Motor neuron (in vitro differentiated cells): ENCODE results near the gene FLYWCH1. TPM values are rescaled to one million over a fixed set of nuclear protein-coding genes. Genes with fewer than 3 reads are reported as not detected.
"Not testable (repeated sequence)": the region's sequence is repeated elsewhere in the genome, so short reads cannot be mapped to it uniquely, and the experiment has no call there.

ENCODE experiments used
- ATAC-seq, 8 experiments: fragments of 200-7000 bp; cut with Tn5 transposase; replicated peaks in 6 of 8; 2 replicates each; pipeline ENCODE4 v1.8.0; 2021; ENCODE audit warnings: mild to moderate bottlenecking in 8 of 8, moderate library complexity in 8 of 8
- H3K27ac ChIP-seq, 2 donors: fragments of 250-450 bp; sonication (Bioruptor Pico); 2 replicates each; pipeline ENCODE4 v1.9.0; 2021; ENCODE audit warnings: antibody characterized with exemption in 2 of 2, mild to moderate bottlenecking in 2 of 2, moderate library complexity in 1 of 2
- H3K4me1 ChIP-seq, 2 donors: fragments of 250-450 bp; sonication (Bioruptor Pico); replicated peaks in 1 of 2; 2 replicates each; pipeline ENCODE4 v1.6.1; 2021; ENCODE audit warnings: antibody characterized with exemption in 2 of 2, mild to moderate bottlenecking in 2 of 2, moderate library complexity in 1 of 2
- H3K4me3 ChIP-seq, 5 donors: fragments of 250-450 bp; sonication (Bioruptor Pico); 2 replicates each; pipeline ENCODE4 v1.9.0; 2021; ENCODE audit warnings: antibody characterized with exemption in 5 of 5, mild to moderate bottlenecking in 5 of 5, moderate library complexity in 4 of 5
- WGBS, 10 experiments: fragments of 450-650 bp; shearing (Covaris generic); methylation state at CpG; one replicate each; pipeline ENCODE4 v1.0.0; 2022; 5-methylcytosine and 5-hydroxymethylcytosine counted together
- in situ Hi-C, 9 experiments: fragments of 400-800 bp; cut with MboI; loops; one replicate each; pipeline ENCODE4 v1.15.0; 2021; ENCODE audit warnings: low sequenced_read_pairs in 9 of 9, low pct_unique_long_range_greater_than_20kb in 2 of 9; ENCODE audit not compliant: unreplicated experiment in 9 of 9
- total RNA-seq, 8 experiments: library from RNA; unstranded; fragments of 300-600 nt; gene quantifications; 2 replicates each; pipeline versions ENCODE4 v1.2.3 to v1.2.4, GENCODE V29; 2022

The FLYWCH1 gene
- total RNA-seq, 8 experiments from 2014 or later, result 15.0 to 55.9 (median 23.0) TPM

- peaks cover 10% of the 10 kb centered on the region in 2 donors for H3K4me1 ChIP-seq
- H3K4me3 ChIP-seq, result peak overlapping the region; percentile 69 to 97 (median 92)
- in situ Hi-C loops, result no loop called here
- peak; percentile 68 to 87 (median 84) for ATAC-seq
- H3K27ac ChIP-seq, result peak overlapping the region; percentile 80 to 82
- 0% methylated on average over 2 of the region's 51 CpGs; no CpG with 5 or more reads in 9 of the 10 experiments for WGBS, 10 experiments
Observed at GRCh38 chr16:2905241-2905987, 6.3 kb upstream of the FLYWCH1 start.

- Histone ChIP-seq H3K27ac (peak overlapping the region in 1 of 2 donors; percentile 25), H3K4me1 (peaks cover 10% of the 10 kb centered on the region in 2 donors), H3K4me3 (peak overlapping the region in 3 of 5 donors; percentile 4 to 20 (median 15))
- WGBS, 10 experiments, result 27 to 73% (median 60%) methylated on average over 2 to 6 of the region's 12 CpGs; no CpG with 5 or more reads in 5 of the 10 experiments
- ATAC-seq, result peak in 2 of 8 experiments; percentile 62 to 77
- in situ Hi-C loops, result no loop called here
Observed at GRCh38 chr16:2905988-2906387, 5.7 kb upstream of the FLYWCH1 start.

GRCh38 chr16:2907084-2907753, 4.5 kb upstream of the FLYWCH1 start:
- ATAC-seq, H3K4me3 ChIP-seq, in situ Hi-C loops, H3K27ac ChIP-seq: not testable (repeated sequence)
- H3K4me1 ChIP-seq, result peaks cover 10% of the 10 kb centered on the region in 2 donors
- WGBS, 10 experiments, result 33 to 80% (median 67%) methylated on average over 1 to 5 of the region's 17 CpGs; no CpG with 5 or more reads in 2 of the 10 experiments

- 10 to 92% (median 63%) methylated on average over 2 to 5 of the region's 5 CpGs; no CpG with 5 or more reads in 3 of the 10 experiments for WGBS, 10 experiments
- Histone ChIP-seq H3K4me1 (peaks cover 10 to 12% of the 10 kb centered on the region in 2 donors), H3K4me3 (no peak overlapping the region), H3K27ac (no peak overlapping the region)
- ATAC-seq, result peak in 3 of 8 experiments; percentile 4 to 19 (median 7)
- in situ Hi-C loops, result no loop called here
Observed at GRCh38 chr16:2910441-2910969, 1.2 kb upstream of the FLYWCH1 start.

- in situ Hi-C loops, result no loop called here
- peak; percentile 13 to 48 (median 40) for ATAC-seq
- peaks cover 5 to 7% of the 10 kb centered on the region in 2 donors for H3K4me1 ChIP-seq
- WGBS, 10 experiments, result 0 to 21% (median 14%) methylated on average over 2 to 17 of the region's 39 CpGs
- peak overlapping the region in 1 of 2 donors; percentile 51 for H3K27ac ChIP-seq
- H3K4me3 ChIP-seq, result peak overlapping the region; percentile 47 to 98 (median 73)
Observed at GRCh38 chr16:2912330-2913199, 834 bp downstream of the FLYWCH1 start.

- no peak overlapping the region for H3K4me3 ChIP-seq
- in situ Hi-C loops, result no loop called here
- WGBS, 10 experiments, result 86 to 100% (median 93%) methylated on average over 1 to 7 of the region's 7 CpGs; no CpG with 5 or more reads in 2 of the 10 experiments
- peaks cover 5 to 7% of the 10 kb centered on the region in 2 donors for H3K4me1 ChIP-seq
- ATAC-seq, result no peak
- H3K27ac ChIP-seq, result no peak overlapping the region
Observed at GRCh38 chr16:2913603-2914002, 1.9 kb downstream of the FLYWCH1 start.

- Histone ChIP-seq H3K4me1 (peaks cover 5 to 7% of the 10 kb centered on the region in 2 donors), H3K27ac (no peak overlapping the region), H3K4me3 (no peak overlapping the region)
- ATAC-seq, result no peak
- in situ Hi-C loops, result no loop called here
- 53 to 100% (median 86%) methylated on average over 1 to 5 of the region's 12 CpGs; no CpG with 5 or more reads in 4 of the 10 experiments for WGBS, 10 experiments
Observed at GRCh38 chr16:2914233-2914632, 2.5 kb downstream of the FLYWCH1 start.

GRCh38 chr16:2915196-2915929, 3.6 kb downstream of the FLYWCH1 start:
- Histone ChIP-seq H3K27ac (no peak overlapping the region), H3K4me1 (peaks cover 5 to 7% of the 10 kb centered on the region in 2 donors), H3K4me3 (no peak overlapping the region)
- WGBS, 10 experiments, result 63 to 100% (median 79%) methylated on average over 1 to 13 of the region's 13 CpGs
- in situ Hi-C loops, result no loop called here
- ATAC-seq, result no peak

- in situ Hi-C loops, result no loop called here
- Histone ChIP-seq H3K27ac (no peak overlapping the region), H3K4me1 (no peaks in the 10 kb centered on the region), H3K4me3 (no peak overlapping the region)
- WGBS, 10 experiments, result 0 to 42% (median 20%) methylated on average over 2 to 11 of the region's 13 CpGs
- peak in 5 of 8 experiments; percentile 25 to 65 (median 33) for ATAC-seq
Observed at GRCh38 chr16:2919511-2920255, 8.0 kb downstream of the FLYWCH1 start.

- H3K4me3 ChIP-seq, result no peak overlapping the region
- ATAC-seq, result no peak
- 88 to 100% (median 100%) methylated on average over 1 to 10 of the region's 14 CpGs; no CpG with 5 or more reads in 3 of the 10 experiments for WGBS, 10 experiments
- in situ Hi-C loops, result no loop called here
- H3K27ac ChIP-seq, result no peak overlapping the region
- peaks cover 0 to 19% of the 10 kb centered on the region in 2 donors for H3K4me1 ChIP-seq
Observed at GRCh38 chr16:2923481-2923880, 11.8 kb downstream of the FLYWCH1 start.

- H3K27ac ChIP-seq, result no peak overlapping the region
- H3K4me1 ChIP-seq, result peaks cover 0 to 23% of the 10 kb centered on the region in 2 donors
- 77% methylated on average over 4 of the region's 42 CpGs; no CpG with 5 or more reads in 9 of the 10 experiments for WGBS, 10 experiments
- in situ Hi-C loops, result no loop called here
- ATAC-seq, result peak in 5 of 8 experiments; percentile 49 to 77 (median 57)
- no peak overlapping the region for H3K4me3 ChIP-seq
Observed at GRCh38 chr16:2924901-2925755, 13.4 kb downstream of the FLYWCH1 start.
